MM.1S (cell line): ENCODE data around the gene VWA7.
"Not testable (repeated sequence)": the region's sequence is repeated elsewhere in the genome, so short reads cannot be mapped to it uniquely, and the experiment has no call there.

ENCODE experiments used
- DNase-seq: peaks from one replicate; pipeline ENCODE4 v3.0.0-alpha.2; 2015
- H2AFZ ChIP-seq: fragments of 300-600 bp; sonication (generic); 2 replicates; pipeline ENCODE4 v1.6.0; 2016; ENCODE audit warnings: antibody characterized with exemption, low read length
- H3F3A ChIP-seq: fragments of 300-600 bp; sonication (generic); 2 replicates; pipeline ENCODE4 v1.6.1; 2016; ENCODE audit warnings: mild to moderate bottlenecking, antibody characterized with exemption, low read length, moderate library complexity, mixed read lengths; ENCODE audit not compliant: insufficient read depth
- H3K27ac ChIP-seq: fragments of 300-600 bp; sonication (generic); 2 replicates; pipeline ENCODE4 v1.5.1; 2016; ENCODE audit warnings: mild to moderate bottlenecking, low read length
- H3K27me3 ChIP-seq: fragments of 300-600 bp; sonication (generic); replicated peaks from 2 replicates; pipeline ENCODE4 v1.6.0; 2016; ENCODE audit warnings: low read length; ENCODE audit not compliant: insufficient read depth
- H3K36me3 ChIP-seq: fragments of 300-600 bp; sonication (generic); replicated peaks from 2 replicates; pipeline ENCODE4 v1.6.1; 2016; ENCODE audit warnings: mild to moderate bottlenecking, low read length, mixed read lengths; ENCODE audit not compliant: insufficient read depth
- H3K4me1 ChIP-seq: fragments of 300-600 bp; sonication (generic); 2 replicates; pipeline ENCODE4 v1.6.1; 2016; ENCODE audit warnings: low read length, mixed read lengths
- H3K4me2 ChIP-seq: fragments of 300-600 bp; sonication (generic); 2 replicates; pipeline ENCODE4 v1.6.0; 2016; ENCODE audit warnings: low read depth, low read length
- H3K4me3 ChIP-seq: fragments of 300-600 bp; sonication (generic); 2 replicates; pipeline ENCODE4 v1.5.1; 2016; ENCODE audit warnings: low read length, mixed read lengths
- H3K79me2 ChIP-seq: fragments of 300-600 bp; sonication (generic); 2 replicates; pipeline ENCODE4 v1.6.1; 2016; ENCODE audit warnings: mixed run types, low read length, mixed read lengths
- H3K9ac ChIP-seq: fragments of 300-600 bp; sonication (generic); 2 replicates; pipeline ENCODE4 v1.6.1; 2016; ENCODE audit warnings: low read length, mixed read lengths
- H3K9me2 ChIP-seq: fragments of 300-600 bp; sonication (generic); replicated peaks from 2 replicates; pipeline ENCODE4 v1.6.1; 2016; ENCODE audit warnings: mild to moderate bottlenecking, low read length, mixed read lengths; ENCODE audit not compliant: insufficient read depth
- H3K9me3 ChIP-seq: fragments of 300-600 bp; sonication (generic); replicated peaks from 2 replicates; pipeline ENCODE4 v1.6.1; 2016; ENCODE audit warnings: mild to moderate bottlenecking, low read length, mixed read lengths; ENCODE audit not compliant: insufficient read depth
- H4K20me1 ChIP-seq: fragments of 300-600 bp; sonication (generic); 2 replicates; pipeline ENCODE4 v1.6.1; 2016; ENCODE audit warnings: mild to moderate bottlenecking, low read length, moderate library complexity, mixed read lengths; ENCODE audit not compliant: insufficient read depth
- CTCF ChIP-seq: fragments of 300-600 bp; sonication (generic); IDR thresholded peaks from 2 replicates; pipeline ENCODE4 v1.5.1; 2016; ENCODE audit warnings: antibody characterized with exemption, low read length, mixed read lengths
- EZH2 ChIP-seq: fragments of 300-600 bp; sonication (generic); optimal IDR thresholded peaks from 2 replicates; pipeline ENCODE3; 2017; ENCODE audit warnings: low read depth, mild to moderate bottlenecking, antibody characterized with exemption, low read length, mixed read lengths
- EZH2phosphoT487 ChIP-seq: fragments of 300-600 bp; sonication (generic); IDR thresholded peaks from 2 replicates; pipeline ENCODE4 v1.6.1; 2018; ENCODE audit warnings: antibody characterized with exemption, low read length

VWA7 gene

DNA sequence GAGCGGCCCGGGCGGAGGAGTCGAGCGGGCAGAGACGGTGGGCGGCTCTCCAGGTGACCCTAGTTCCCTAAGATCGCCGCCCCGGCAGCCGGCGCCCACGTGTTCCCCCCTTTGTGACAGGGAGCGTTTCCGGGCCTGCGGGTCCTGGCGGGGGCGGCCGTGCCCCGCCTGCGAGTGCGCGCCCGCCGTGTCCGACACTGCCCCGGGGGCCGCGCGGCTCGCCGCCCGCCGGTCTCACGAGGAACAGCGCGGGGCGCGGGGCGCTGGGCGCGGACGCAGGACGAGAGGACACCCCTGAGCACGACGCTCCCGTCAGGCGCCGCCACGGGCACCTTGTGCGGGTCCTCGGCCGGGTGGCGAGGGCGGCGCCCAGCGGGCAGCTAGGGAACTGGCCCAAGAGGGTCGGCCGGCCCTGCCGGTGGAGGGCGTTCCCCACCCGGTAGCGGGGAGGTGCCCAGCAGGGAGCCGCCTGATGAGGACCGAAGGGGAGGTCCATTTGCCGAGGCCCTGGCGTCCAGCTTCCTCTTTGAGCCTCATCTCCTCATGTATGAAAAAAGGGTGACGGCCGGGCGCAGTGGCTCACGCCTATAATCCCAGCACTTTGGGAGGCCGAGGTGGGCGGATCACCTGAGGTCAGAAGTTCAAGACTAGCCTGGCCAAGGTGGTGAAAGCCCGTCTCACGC is 18.6 kb upstream of the VWA7 start, which contains the start of gene VARS1:
Gene VARS1 (minus strand): TSS at position 137 of the 683 bp plus-strand sequence. CDS start 535 bp downstream, outside the sequence.
- no peaks in the 10 kb centered on the region for H4K20me1 ChIP-seq
- H3K9me2 ChIP-seq, result no peaks in the 10 kb centered on the region
- peak within 1 kb of the TSS; percentile 100 for H3K9ac ChIP-seq
- H3K4me2 ChIP-seq, result peak within 1 kb of the TSS; percentile 84
- peak within 1 kb of the TSS; percentile 83 for H3K27ac ChIP-seq
- no peaks in the 10 kb centered on the region for H3K36me3 ChIP-seq
- TF ChIP-seq EZH2 (no peak), CTCF (peak; percentile 69), EZH2phosphoT487 (no peak)
- peaks cover 8% of the 10 kb centered on the region for H3K4me1 ChIP-seq
- H2AFZ ChIP-seq, result peak within 1 kb of the TSS; percentile 46; the same call in 1 of the 2 replicates
- H3F3A ChIP-seq, result peaks cover 33% of the 10 kb centered on the region
- H3K9me3 ChIP-seq, result no peaks in the 10 kb centered on the region
- H3K79me2 ChIP-seq, result peaks cover 45% of the 10 kb centered on the region
- peak; percentile 91 for DNase-seq
- H3K27me3 ChIP-seq, result no peaks in the 10 kb centered on the region
- H3K4me3 ChIP-seq, result peak within 1 kb of the TSS; percentile 100

GRCh38 chr6:31794866-31795615 is 17.9 kb upstream of the VWA7 start:
- Histone ChIP-seq H3K4me1 (peaks cover 14% of the 10 kb centered on the region), H3K4me3 (peak overlapping the region; percentile 100), H3F3A (peaks cover 38% of the 10 kb centered on the region), H3K27ac (peak overlapping the region; percentile 83), H3K79me2 (peaks cover 52% of the 10 kb centered on the region), H4K20me1 (no peaks in the 10 kb centered on the region), H3K9me2 (no peaks in the 10 kb centered on the region), H3K27me3 (no peaks in the 10 kb centered on the region), H3K36me3 (no peaks in the 10 kb centered on the region; the same call in 1 of the 2 replicates), H3K9me3 (no peaks in the 10 kb centered on the region), H3K4me2 (peak overlapping the region; percentile 84), H2AFZ (peak overlapping the region; percentile 46; the same call in 1 of the 2 replicates), H3K9ac (peak overlapping the region; percentile 100)
- TF ChIP-seq CTCF, result no peak
- no peak for TF ChIP-seq EZH2phosphoT487
- no peak for TF ChIP-seq EZH2
- no peak for DNase-seq

DNA sequence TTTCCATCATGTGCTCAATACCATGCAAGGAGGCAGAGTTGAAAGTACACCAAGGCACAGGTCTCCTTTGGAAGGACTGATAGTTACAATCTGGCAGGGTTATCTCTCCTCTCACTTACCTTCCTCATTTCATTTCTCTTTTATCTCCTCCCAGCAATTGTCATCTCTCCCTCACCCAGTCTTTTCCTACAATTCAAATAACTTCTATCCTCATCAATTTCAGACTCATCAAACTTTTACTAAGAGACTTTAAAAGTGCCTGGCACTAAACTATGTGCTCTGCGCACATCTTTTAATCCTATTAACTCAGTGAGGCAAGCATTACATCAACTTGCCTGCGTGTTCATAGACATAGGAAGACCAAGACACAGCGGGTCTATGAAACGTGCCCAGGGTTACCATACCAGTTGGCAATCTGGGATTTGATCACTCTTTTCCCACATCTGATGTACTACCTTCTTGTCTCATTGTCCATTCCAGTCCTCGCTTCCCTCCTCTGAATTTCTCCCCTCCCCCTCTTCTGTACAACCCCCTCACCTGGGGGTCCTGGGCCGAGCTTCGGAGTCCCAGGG is 17.3 kb upstream of the VWA7 start:
- H3K9ac ChIP-seq, result peak overlapping the region; percentile 100
- H3K79me2 ChIP-seq, result peaks cover 52% of the 10 kb centered on the region
- H3K4me1 ChIP-seq, result peaks cover 16% of the 10 kb centered on the region
- no peak overlapping the region for H2AFZ ChIP-seq
- peak overlapping the region; percentile 100 for H3K4me3 ChIP-seq
- H3K9me2 ChIP-seq, result no peaks in the 10 kb centered on the region
- H4K20me1 ChIP-seq, result no peaks in the 10 kb centered on the region
- peak overlapping the region; percentile 84 for H3K4me2 ChIP-seq
- H3K9me3 ChIP-seq, result no peaks in the 10 kb centered on the region
- DNase-seq, result peak; percentile 30
- no peak for TF ChIP-seq EZH2phosphoT487
- TF ChIP-seq CTCF, result no peak
- TF ChIP-seq EZH2, result no peak
- H3K27ac ChIP-seq, result peak overlapping the region; percentile 83
- peaks cover 43% of the 10 kb centered on the region for H3F3A ChIP-seq
- no peaks in the 10 kb centered on the region for H3K27me3 ChIP-seq
- no peaks in the 10 kb centered on the region; the same call in 1 of the 2 replicates for H3K36me3 ChIP-seq

DNA sequence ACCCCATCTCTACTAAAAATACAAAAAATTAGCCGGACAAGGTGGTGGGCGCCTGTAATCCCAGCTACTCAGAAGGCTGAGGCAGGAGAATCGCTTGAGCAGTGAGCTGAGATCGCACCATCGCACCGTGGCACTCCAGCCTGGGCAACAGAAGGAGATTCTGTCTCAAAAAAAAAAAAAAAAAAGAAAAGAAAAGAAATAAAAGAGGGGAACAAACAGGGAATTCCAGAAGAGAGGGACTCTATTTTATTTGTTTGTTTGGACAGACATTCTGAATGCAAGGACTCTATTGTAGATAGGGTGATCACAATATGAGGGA is 16.8 kb upstream of the VWA7 start:
- H3K4me3 ChIP-seq, result peak overlapping the region; percentile 100
- H3K9me2 ChIP-seq, H3K36me3 ChIP-seq, DNase-seq, H3K9me3 ChIP-seq, H4K20me1 ChIP-seq, H3K27me3 ChIP-seq, H2AFZ ChIP-seq: not testable (repeated sequence)
- H3K4me2 ChIP-seq, result peak overlapping the region; percentile 84
- peaks cover 52% of the 10 kb centered on the region for H3K79me2 ChIP-seq
- H3K4me1 ChIP-seq, result peaks cover 19% of the 10 kb centered on the region
- H3K27ac ChIP-seq, result peak overlapping the region; percentile 83; the same call in 1 of the 2 replicates
- H3F3A ChIP-seq, result peaks cover 48% of the 10 kb centered on the region
- H3K9ac ChIP-seq, result peak overlapping the region; percentile 100
